OCI-LY1 (cell line): ENCODE data around the gene LARP1.
"Not testable (repeated sequence)": the region's sequence is repeated elsewhere in the genome, so short reads cannot be mapped to it uniquely, and the experiment has no call there.

ENCODE experiments used
- H2AFZ ChIP-seq: fragments of 200-600 bp; sonication (generic), shearing (Covaris generic); 2 replicates; pipeline ENCODE4 v1.6.0; 2014; ENCODE audit warnings: antibody characterized with exemption, mild to moderate bottlenecking, low read length
- H3F3A ChIP-seq: fragments of 200-600 bp; sonication (generic), shearing (Covaris generic); 2 replicates; pipeline ENCODE4 v1.6.0; 2014; ENCODE audit warnings: mild to moderate bottlenecking, antibody characterized with exemption, low read length, moderate library complexity; ENCODE audit not compliant: insufficient read depth
- H3K27ac ChIP-seq: fragments of 200-600 bp; sonication (generic); 2 replicates; pipeline ENCODE4 v1.5.1; 2014; ENCODE audit warnings: low read length, mixed run types, mild to moderate bottlenecking, low read depth; ENCODE audit not compliant: poor library complexity, severe bottlenecking
- H3K27me3 ChIP-seq: fragments of 200-600 bp; sonication (generic); 2 replicates; pipeline ENCODE4 v1.6.0; 2014; ENCODE audit warnings: antibody characterized with exemption, mild to moderate bottlenecking, low read length, moderate library complexity; ENCODE audit not compliant: insufficient read depth
- H3K36me3 ChIP-seq: fragments of 200-600 bp; sonication (generic); 2 replicates; pipeline ENCODE4 v1.6.1; 2014; ENCODE audit warnings: mild to moderate bottlenecking, antibody characterized with exemption, low read length, moderate library complexity, mixed read lengths; ENCODE audit not compliant: insufficient read depth
- H3K4me1 ChIP-seq: fragments of 200-600 bp; sonication (generic); 2 replicates; pipeline ENCODE4 v1.5.1; 2014; ENCODE audit warnings: mild to moderate bottlenecking, low read length, moderate library complexity; ENCODE audit not compliant: insufficient read depth, severe bottlenecking
- H3K4me2 ChIP-seq: fragments of 200-600 bp; sonication (generic), shearing (Covaris generic); 2 replicates; pipeline ENCODE4 v1.6.1; 2014; ENCODE audit warnings: low read length
- H3K4me3 ChIP-seq: fragments of 200-600 bp; sonication (generic); 2 replicates; pipeline ENCODE4 v1.5.1; 2014; ENCODE audit warnings: low read length, low read depth, mild to moderate bottlenecking, mixed read lengths; ENCODE audit not compliant: poor library complexity, severe bottlenecking
- H3K79me2 ChIP-seq: fragments of 200-600 bp; shearing (Covaris generic); 2 replicates; pipeline ENCODE4 v1.6.1; 2016; ENCODE audit warnings: mixed run types, low read length, mixed read lengths; ENCODE audit not compliant: insufficient read depth
- H3K9ac ChIP-seq: fragments of 200-600 bp; sonication (generic), shearing (Covaris generic); 2 replicates; pipeline ENCODE4 v1.6.1; 2014; ENCODE audit warnings: mild to moderate bottlenecking, low read length, mixed read lengths
- H3K9me2 ChIP-seq: fragments of 200-600 bp; sonication (generic), shearing (Covaris generic); 2 replicates; pipeline ENCODE4 v1.6.1; 2014; ENCODE audit warnings: low read depth, mild to moderate bottlenecking, low read length, mixed read lengths
- H3K9me3 ChIP-seq: fragments of 200-600 bp; shearing (Covaris generic); 2 replicates; pipeline ENCODE4 v1.6.1; 2014; ENCODE audit warnings: low read length, mixed read lengths
- H4K20me1 ChIP-seq: fragments of 200-600 bp; sonication (generic), shearing (Covaris generic); 2 replicates; pipeline ENCODE4 v1.6.0; 2016; ENCODE audit warnings: mild to moderate bottlenecking, low read length; ENCODE audit not compliant: insufficient read depth
- EZH2 ChIP-seq: fragments of 200-600 bp; sonication (generic), shearing (Covaris generic); IDR thresholded peaks from 2 replicates; pipeline ENCODE4 v1.8.0; 2017; ENCODE audit warnings: borderline replicate concordance, mixed run types, mild to moderate bottlenecking, antibody characterized with exemption, low read length, moderate library complexity, mixed read lengths
- TF ChIP-seq, protein P1 (sequence below): fragments of 200-600 bp; sonication (generic), shearing (Covaris generic); IDR thresholded peaks from 2 replicates; pipeline ENCODE4 v1.5.1; 2017; ENCODE audit warnings: mild to moderate bottlenecking, antibody characterized with exemption, low read length, moderate library complexity, mixed read lengths

LARP1 gene

DNA sequence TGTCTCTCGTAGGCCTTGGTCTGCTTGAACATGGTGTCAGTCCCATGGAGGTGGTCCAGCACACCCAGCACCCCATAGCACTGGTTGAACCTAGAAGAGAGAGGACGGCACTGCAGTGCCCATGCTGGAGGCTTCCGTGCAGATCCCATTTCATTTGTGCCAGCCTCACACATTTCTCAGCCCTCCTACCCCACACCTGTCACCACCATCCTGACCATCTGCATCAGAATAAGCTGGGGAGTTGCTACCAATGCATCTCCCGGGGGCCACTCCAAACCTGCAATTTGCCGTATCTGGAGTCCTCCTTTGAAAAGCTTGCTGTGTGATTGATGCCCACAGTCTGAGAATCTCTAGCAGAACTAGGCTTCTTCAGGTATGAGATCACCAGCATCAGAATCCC lies 65.2 kb downstream of the LARP1 start:
- Histone ChIP-seq H3K9me3 (no peaks in the 10 kb centered on the region), H3K4me3 (no peak overlapping the region), H3K4me1 (no peaks in the 10 kb centered on the region), H3K4me2 (no peak overlapping the region), H3K9me2 (no peaks in the 10 kb centered on the region), H3K27me3 (no peaks in the 10 kb centered on the region), H3K9ac (no peak overlapping the region), H3F3A (no peaks in the 10 kb centered on the region), H3K79me2 (no peaks in the 10 kb centered on the region), H3K27ac (no peak overlapping the region), H4K20me1 (no peaks in the 10 kb centered on the region), H2AFZ (no peak overlapping the region), H3K36me3 (peaks cover 67% of the 10 kb centered on the region)
- TF ChIP-seq, protein P1, sequence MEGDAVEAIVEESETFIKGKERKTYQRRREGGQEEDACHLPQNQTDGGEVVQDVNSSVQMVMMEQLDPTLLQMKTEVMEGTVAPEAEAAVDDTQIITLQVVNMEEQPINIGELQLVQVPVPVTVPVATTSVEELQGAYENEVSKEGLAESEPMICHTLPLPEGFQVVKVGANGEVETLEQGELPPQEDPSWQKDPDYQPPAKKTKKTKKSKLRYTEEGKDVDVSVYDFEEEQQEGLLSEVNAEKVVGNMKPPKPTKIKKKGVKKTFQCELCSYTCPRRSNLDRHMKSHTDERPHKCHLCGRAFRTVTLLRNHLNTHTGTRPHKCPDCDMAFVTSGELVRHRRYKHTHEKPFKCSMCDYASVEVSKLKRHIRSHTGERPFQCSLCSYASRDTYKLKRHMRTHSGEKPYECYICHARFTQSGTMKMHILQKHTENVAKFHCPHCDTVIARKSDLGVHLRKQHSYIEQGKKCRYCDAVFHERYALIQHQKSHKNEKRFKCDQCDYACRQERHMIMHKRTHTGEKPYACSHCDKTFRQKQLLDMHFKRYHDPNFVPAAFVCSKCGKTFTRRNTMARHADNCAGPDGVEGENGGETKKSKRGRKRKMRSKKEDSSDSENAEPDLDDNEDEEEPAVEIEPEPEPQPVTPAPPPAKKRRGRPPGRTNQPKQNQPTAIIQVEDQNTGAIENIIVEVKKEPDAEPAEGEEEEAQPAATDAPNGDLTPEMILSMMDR, result no peak
- no peak for TF ChIP-seq EZH2

DNA sequence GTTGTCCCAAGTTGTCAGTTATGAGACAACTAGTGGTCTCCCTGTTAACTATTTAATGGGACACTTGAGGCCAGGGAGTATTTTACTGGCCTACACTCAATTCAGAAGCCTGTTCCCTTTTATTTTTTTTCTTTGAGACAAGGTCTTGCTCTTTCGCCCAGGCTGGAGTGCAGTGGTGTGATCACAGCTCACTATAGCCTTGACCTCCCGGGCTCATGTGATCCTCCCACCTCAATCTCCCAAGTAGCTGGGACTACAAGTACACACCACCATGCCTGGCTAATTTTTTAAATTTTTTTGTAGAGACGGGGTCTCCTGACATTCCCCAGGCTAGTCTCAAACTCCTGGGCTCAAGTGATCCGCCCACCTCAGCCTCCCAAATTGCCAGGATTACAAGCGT lies 67.7 kb downstream of the LARP1 start:
- H3K27me3 ChIP-seq, H3K4me3 ChIP-seq, H3K9me3 ChIP-seq, H3K4me1 ChIP-seq, H3F3A ChIP-seq, H3K9ac ChIP-seq, H2AFZ ChIP-seq, H3K27ac ChIP-seq, H3K4me2 ChIP-seq, H3K9me2 ChIP-seq, H4K20me1 ChIP-seq, H3K79me2 ChIP-seq: not testable (repeated sequence)
- H3K36me3 ChIP-seq, result peaks cover 42% of the 10 kb centered on the region; the same call in 1 of the 2 replicates

DNA sequence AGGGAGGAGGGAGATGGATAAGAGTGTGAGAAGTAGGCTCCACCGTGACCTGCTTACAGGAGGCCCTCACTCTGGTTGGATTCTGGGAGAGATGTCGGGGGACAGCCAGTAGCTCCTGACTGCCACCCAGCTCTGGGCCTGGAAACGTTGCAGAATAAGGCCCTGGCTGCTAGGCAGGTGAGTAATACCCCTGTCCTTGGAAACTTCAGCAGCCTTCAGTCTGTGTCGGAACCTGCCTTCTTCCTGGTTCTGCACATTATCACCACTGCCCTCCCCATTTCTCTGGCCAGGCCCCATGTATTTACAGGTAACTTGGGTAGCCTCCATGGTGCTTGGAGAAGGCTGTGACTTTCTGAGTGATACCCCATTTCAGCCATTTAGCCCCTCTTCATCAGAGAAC lies 68.4 kb downstream of the LARP1 start:
- no peaks in the 10 kb centered on the region for H3F3A ChIP-seq
- no peaks in the 10 kb centered on the region for H3K9me2 ChIP-seq
- H3K27me3 ChIP-seq, result no peaks in the 10 kb centered on the region
- no peak overlapping the region for H3K9ac ChIP-seq
- H3K27ac ChIP-seq, result no peak overlapping the region
- TF ChIP-seq, protein P1, result no peak
- no peak for TF ChIP-seq EZH2
- H3K36me3 ChIP-seq, result peaks cover 42% of the 10 kb centered on the region; the same call in 1 of the 2 replicates
- no peaks in the 10 kb centered on the region for H3K4me1 ChIP-seq
- no peak overlapping the region for H3K4me3 ChIP-seq
- H4K20me1 ChIP-seq, result no peaks in the 10 kb centered on the region
- H3K4me2 ChIP-seq, result no peak overlapping the region
- no peaks in the 10 kb centered on the region for H3K79me2 ChIP-seq
- no peaks in the 10 kb centered on the region for H3K9me3 ChIP-seq
- H2AFZ ChIP-seq, result no peak overlapping the region

DNA sequence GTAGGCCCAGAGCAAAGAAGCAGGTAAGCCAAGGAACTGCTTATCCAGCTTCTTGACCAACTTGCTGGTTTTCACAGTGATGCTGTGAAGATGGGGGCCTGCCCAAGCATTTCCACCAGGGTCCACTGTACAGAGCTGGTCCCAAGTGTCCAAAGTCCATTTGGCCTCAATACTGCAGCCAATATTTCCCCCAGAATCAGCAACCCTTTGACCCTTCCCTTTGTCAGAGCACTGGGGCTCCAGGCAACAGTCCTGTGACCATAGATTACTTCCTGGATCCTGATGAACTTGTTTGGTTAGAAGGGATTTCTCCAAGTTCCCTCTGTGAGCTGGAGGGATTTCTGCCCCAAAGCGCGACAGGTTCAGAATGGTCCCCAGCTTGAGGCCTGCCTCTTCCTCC lies 68.9 kb downstream of the LARP1 start:
- Histone ChIP-seq H3K36me3 (peaks cover 39% of the 10 kb centered on the region; the same call in 1 of the 2 replicates), H3K4me3 (no peak overlapping the region)
- TF ChIP-seq EZH2, result no peak
- TF ChIP-seq, protein P1, result no peak

More for the DNA sequence above, 68.9 kb downstream of the LARP1 start:
- H3F3A ChIP-seq, result no peaks in the 10 kb centered on the region
- H3K9me2 ChIP-seq, result no peaks in the 10 kb centered on the region
- H3K79me2 ChIP-seq, result no peaks in the 10 kb centered on the region
- no peaks in the 10 kb centered on the region for H3K9me3 ChIP-seq
- H3K27me3 ChIP-seq, result no peaks in the 10 kb centered on the region
- H3K4me2 ChIP-seq, result no peak overlapping the region
- no peaks in the 10 kb centered on the region for H4K20me1 ChIP-seq
- H3K9ac ChIP-seq, result no peak overlapping the region
- no peaks in the 10 kb centered on the region for H3K4me1 ChIP-seq
- H3K27ac ChIP-seq, result no peak overlapping the region
- no peak overlapping the region for H2AFZ ChIP-seq
